Large intestine (tissue), 3 donors: ENCODE measurements around the gene SVIL. TPM values are rescaled to one million over a fixed set of nuclear protein-coding genes. Genes with fewer than 3 reads are reported as not detected.
"Not testable (repeated sequence)": the region's sequence is repeated elsewhere in the genome, so short reads cannot be mapped to it uniquely, and the experiment has no call there.

ENCODE experiments used
- DNase-seq, 2 donors: peaks; one replicate each; pipeline versions ENCODE4 v3.0.0 to v3.0.0-alpha.2; 2013
- H3K27ac ChIP-seq: one replicate; pipeline ENCODE4 v1.5.1; 2013; ENCODE audit warnings: low read length
- H3K27me3 ChIP-seq: 2 replicates; pipeline ENCODE4 v1.6.1; 2013; ENCODE audit warnings: low read length; ENCODE audit not compliant: control insufficient read depth, insufficient read depth
- H3K36me3 ChIP-seq: 2 replicates; pipeline ENCODE4 v1.6.1; 2013; ENCODE audit warnings: low read length; ENCODE audit not compliant: control insufficient read depth, insufficient read depth
- H3K4me1 ChIP-seq: one replicate; pipeline ENCODE4 v1.6.1; 2013; ENCODE audit warnings: low read length; ENCODE audit not compliant: control insufficient read depth, insufficient read depth
- H3K4me3 ChIP-seq: one replicate; pipeline ENCODE4 v1.5.1; 2013; ENCODE audit warnings: low read length
- H3K9me3 ChIP-seq: one replicate; pipeline ENCODE4 v1.6.1; 2013; ENCODE audit warnings: mild to moderate bottlenecking, low read depth, low read length, moderate library complexity; ENCODE audit not compliant: control insufficient read depth
- WGBS: methylation state at CpG from one replicate; pipeline ENCODE4 v1.1.5; 2013; ENCODE audit warnings: low lambda C conversion rate; ENCODE audit not compliant: insufficient coverage; 5-methylcytosine and 5-hydroxymethylcytosine counted together
- polyA plus RNA-seq: library from polyadenylated mRNA; unstranded; fragments of 120-200 nt; gene quantifications from one replicate; pipeline ENCODE4 v1.2.1, GENCODE V29; 2013

SVIL gene
- polyA plus RNA-seq, 1 donor, result 42.2 TPM

- no peak for DNase-seq
- WGBS, result no CpG with 5 or more reads among the region's 4 CpGs
- Histone ChIP-seq H3K27me3 (no peaks in the 10 kb centered on the region), H3K4me3 (no peak overlapping the region), H3K9me3 (peaks cover 7% of the 10 kb centered on the region), H3K4me1 (peaks cover 3% of the 10 kb centered on the region), H3K36me3 (peaks cover 5% of the 10 kb centered on the region), H3K27ac (no peak overlapping the region)
These were observed 21.0 kb downstream of the SVIL start for GRCh38 chr10:29613791-29614190.

- peaks cover 9% of the 10 kb centered on the region for H3K36me3 ChIP-seq
- no peak for DNase-seq
- H3K4me1 ChIP-seq, result no peaks in the 10 kb centered on the region
- H3K4me3 ChIP-seq, result no peak overlapping the region
- no CpG with 5 or more reads among the region's 6 CpGs for WGBS
- no peaks in the 10 kb centered on the region for H3K27me3 ChIP-seq
- H3K9me3 ChIP-seq, result peaks cover 8% of the 10 kb centered on the region
- no peak overlapping the region for H3K27ac ChIP-seq
These were observed 21.6 kb downstream of the SVIL start for GRCh38 chr10:29613196-29613595.

DNA sequence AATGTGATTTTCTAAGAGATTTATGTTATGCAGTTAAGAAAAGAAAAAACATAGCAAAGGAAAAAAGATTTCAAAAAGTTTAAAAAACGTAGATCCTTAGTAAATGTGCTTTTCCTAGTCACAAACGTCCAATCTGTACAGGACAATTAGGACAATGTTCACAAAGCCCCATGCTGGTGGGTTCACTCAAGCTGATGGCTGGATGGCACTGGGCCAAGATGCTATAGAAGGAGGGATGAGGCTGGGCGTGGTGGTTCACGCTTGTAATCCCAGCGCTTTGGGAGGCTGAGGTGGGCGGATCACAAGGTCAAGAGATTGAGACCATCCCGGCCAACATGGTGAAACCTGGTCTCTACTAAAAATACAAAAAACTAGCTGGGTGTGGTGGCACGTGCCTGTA lies 22.1 kb downstream of the SVIL start:
- Histone ChIP-seq H3K27me3 (no peaks in the 10 kb centered on the region), H3K27ac (no peak overlapping the region), H3K4me1 (no peaks in the 10 kb centered on the region), H3K36me3 (peaks cover 11% of the 10 kb centered on the region), H3K9me3 (peaks cover 8% of the 10 kb centered on the region), H3K4me3 (no peak overlapping the region)
- WGBS, result 80% methylated on average over 2 of the region's 8 CpGs
- no peak for DNase-seq

- Histone ChIP-seq H3K36me3 (peaks cover 11% of the 10 kb centered on the region), H3K9me3 (peaks cover 8% of the 10 kb centered on the region), H3K4me3 (no peak overlapping the region), H3K27me3 (no peaks in the 10 kb centered on the region), H3K4me1 (no peaks in the 10 kb centered on the region), H3K27ac (no peak overlapping the region)
- DNase-seq, result no peak
- no CpG with 5 or more reads among the region's 6 CpGs for WGBS
These were observed 22.9 kb downstream of the SVIL start for GRCh38 chr10:29611781-29612381.

- Histone ChIP-seq H3K4me1 (no peaks in the 10 kb centered on the region), H3K9me3 (peaks cover 8% of the 10 kb centered on the region), H3K4me3 (no peak overlapping the region), H3K36me3 (peaks cover 11% of the 10 kb centered on the region), H3K27me3 (no peaks in the 10 kb centered on the region), H3K27ac (no peak overlapping the region)
- no peak for DNase-seq
- 100% methylated on average over 3 of the region's 10 CpGs for WGBS
These were observed 23.7 kb downstream of the SVIL start for GRCh38 chr10:29610876-29611647.

DNA sequence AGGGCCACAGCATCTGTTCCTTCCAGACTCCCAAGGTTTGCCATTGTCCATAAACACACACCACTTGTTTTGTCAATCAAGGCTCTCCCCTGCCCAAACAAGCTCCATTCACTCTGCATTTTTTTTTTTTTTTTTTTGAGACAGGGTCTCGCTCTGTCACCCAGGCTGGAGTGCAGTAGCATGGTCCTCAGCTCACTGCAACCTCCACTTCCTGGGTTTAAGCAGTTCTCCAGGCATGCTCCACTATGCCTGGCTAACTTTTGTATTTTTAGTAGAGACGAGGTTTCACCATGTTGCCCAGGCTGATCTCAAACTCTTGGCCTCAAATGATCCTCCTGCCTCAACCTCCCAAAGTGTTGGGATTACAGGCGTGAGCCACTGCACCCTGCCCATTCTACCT lies 24.4 kb downstream of the SVIL start:
- DNase-seq, result not testable (repeated sequence)

DNA sequence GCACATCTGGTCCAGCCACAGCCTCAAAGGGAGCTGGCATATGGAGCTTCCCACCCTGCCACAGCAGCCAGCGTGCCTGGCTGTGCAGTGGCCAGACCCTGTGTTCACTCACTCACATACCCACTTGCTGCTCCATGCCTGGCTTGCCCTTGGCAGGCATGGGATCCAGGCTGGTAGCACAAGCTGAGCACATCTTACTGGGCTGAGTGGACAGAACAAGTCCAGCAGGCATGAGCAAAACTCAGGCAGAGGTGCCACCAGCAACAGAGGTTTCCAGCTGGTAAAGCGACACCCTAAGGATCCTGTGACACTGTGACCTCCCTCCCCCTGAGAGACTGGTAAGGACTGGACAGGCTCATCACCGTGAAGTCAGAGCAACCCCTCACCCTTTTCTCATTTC lies 25.1 kb downstream of the SVIL start:
- Histone ChIP-seq H3K9me3 (peaks cover 8% of the 10 kb centered on the region), H3K36me3 (peaks cover 11% of the 10 kb centered on the region), H3K27ac (no peak overlapping the region), H3K4me3 (no peak overlapping the region), H3K4me1 (no peaks in the 10 kb centered on the region), H3K27me3 (no peaks in the 10 kb centered on the region)
- no peak for DNase-seq
- no CpG with 5 or more reads among the region's 3 CpGs for WGBS

More for the DNA sequence above, 24.4 kb downstream of the SVIL start:
- H3K27ac ChIP-seq, H3K9me3 ChIP-seq, H3K4me3 ChIP-seq, H3K4me1 ChIP-seq, H3K27me3 ChIP-seq: not testable (repeated sequence)
- 83% methylated on average over 1 of the region's 3 CpGs for WGBS
- H3K36me3 ChIP-seq, result peaks cover 11% of the 10 kb centered on the region

- Histone ChIP-seq H3K4me3 (no peak overlapping the region), H3K27ac (no peak overlapping the region), H3K36me3 (peaks cover 11% of the 10 kb centered on the region), H3K27me3 (no peaks in the 10 kb centered on the region), H3K4me1 (no peaks in the 10 kb centered on the region), H3K9me3 (peaks cover 8% of the 10 kb centered on the region)
- WGBS, result no CpG with 5 or more reads among the region's 11 CpGs
- no peak for DNase-seq
These were observed 26.1 kb downstream of the SVIL start for GRCh38 chr10:29608476-29609301.

DNA sequence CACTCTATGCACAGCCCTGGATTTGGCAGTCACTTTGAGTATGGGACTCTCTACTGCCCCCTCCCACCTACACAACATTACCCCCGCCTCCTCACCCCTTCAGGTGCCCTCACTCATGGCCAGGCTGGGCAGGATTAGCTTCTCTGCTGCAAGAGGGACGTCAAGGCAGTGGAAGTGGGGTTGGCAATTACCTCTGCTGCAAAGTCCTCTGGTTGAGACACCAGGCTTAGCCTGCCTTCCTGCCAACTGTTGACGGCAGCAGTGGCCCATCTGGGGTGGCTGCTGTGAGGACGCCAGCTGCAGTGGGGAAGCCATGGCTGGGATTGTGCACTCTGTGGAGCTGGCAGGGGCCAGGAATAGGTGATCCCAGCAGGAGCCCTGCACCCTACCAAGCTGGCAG lies 26.7 kb downstream of the SVIL start:
- no peak overlapping the region for H3K27ac ChIP-seq

DNA sequence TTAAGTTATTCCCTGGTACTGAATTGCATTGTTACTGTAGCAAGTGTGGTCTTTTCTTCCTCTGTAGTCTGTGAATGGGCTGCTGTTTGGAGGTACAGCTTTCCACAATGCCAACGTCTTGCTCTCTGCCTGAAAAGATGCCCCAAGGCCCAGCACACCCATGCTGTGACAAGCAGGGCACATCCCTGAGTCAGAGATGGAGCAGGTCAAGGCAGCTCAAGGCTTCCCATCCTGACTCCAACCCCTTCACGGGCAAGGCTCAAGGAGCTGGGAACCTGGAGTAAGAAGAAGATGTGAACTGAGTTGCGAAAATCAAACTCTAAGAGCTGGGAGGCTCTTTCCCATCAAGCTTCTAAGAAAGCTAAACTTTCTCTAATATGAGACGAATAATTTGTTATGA lies 27.2 kb downstream of the SVIL start:
- peaks cover 8% of the 10 kb centered on the region for H3K9me3 ChIP-seq
- H3K27me3 ChIP-seq, result no peaks in the 10 kb centered on the region
- H3K4me3 ChIP-seq, result no peak overlapping the region
- H3K27ac ChIP-seq, result no peak overlapping the region
- H3K36me3 ChIP-seq, result peaks cover 11% of the 10 kb centered on the region
- no peaks in the 10 kb centered on the region for H3K4me1 ChIP-seq
- no peak for DNase-seq
- 100% methylated on average over 1 of the region's 4 CpGs for WGBS

More for the DNA sequence above, 26.7 kb downstream of the SVIL start:
- WGBS, result no CpG with 5 or more reads among the region's 4 CpGs
- H3K27me3 ChIP-seq, result no peaks in the 10 kb centered on the region
- DNase-seq, result no peak
- no peaks in the 10 kb centered on the region for H3K4me1 ChIP-seq
- H3K4me3 ChIP-seq, result no peak overlapping the region
- peaks cover 8% of the 10 kb centered on the region for H3K9me3 ChIP-seq
- peaks cover 11% of the 10 kb centered on the region for H3K36me3 ChIP-seq
